HEK293T (cell line): ENCODE data around the gene LCP2.

Experiments
- ARNT ChIP-seq: fragments of 450-650 bp; IDR thresholded peaks from 2 replicates; pipeline ENCODE4 v1.6.1; 2017; ENCODE audit warnings: mild to moderate bottlenecking
- FOXK2 ChIP-seq: fragments of 450-650 bp; IDR thresholded peaks from 2 replicates; pipeline ENCODE4 v1.6.1; 2016; ENCODE audit warnings: mild to moderate bottlenecking
- SP1 ChIP-seq: fragments of 450-650 bp; IDR thresholded peaks from 2 replicates; pipeline ENCODE4 v1.6.1; 2017
- TARDBP ChIP-seq: fragments of 450-650 bp; IDR thresholded peaks from 2 replicates; pipeline ENCODE4 v1.6.1; 2016
- ZNF384 ChIP-seq: fragments of 450-650 bp; IDR thresholded peaks from 2 replicates; pipeline ENCODE4 v1.6.1; 2016

GRCh38 chr5:170289764-170290163 lies 7.8 kb downstream of the LCP2 start:
- TF ChIP-seq FOXK2: no peak
- no peak for TF ChIP-seq TARDBP
- no peak for TF ChIP-seq ZNF384
- TF ChIP-seq ARNT: no peak
- TF ChIP-seq SP1: no peak
